GM18526 (cell line): Measurements from ENCODE around the gene DAB2IP.

Experiments used
- POLR2A ChIP-seq: IDR thresholded peaks from 3 replicates; pipeline ENCODE4 v1.6.1; 2011; ENCODE audit not compliant: insufficient read length; ENCODE audit errors: extremely low read depth

Gene DAB2IP

GRCh38 chr9:121711797-121712196, 60.4 kb downstream of the DAB2IP start:
- TF ChIP-seq POLR2A = no peak

GRCh38 chr9:121713400-121714070, 62.1 kb downstream of the DAB2IP start:
- no peak for TF ChIP-seq POLR2A

GRCh38 chr9:121714075-121714705, 62.8 kb downstream of the DAB2IP start:
- TF ChIP-seq POLR2A = no peak

GRCh38 chr9:121714873-121715272, 63.4 kb downstream of the DAB2IP start:
- TF ChIP-seq POLR2A = no peak

- TF ChIP-seq POLR2A = no peak
Observed at GRCh38 chr9:121717141-121717991, 65.9 kb downstream of the DAB2IP start.

- no peak for TF ChIP-seq POLR2A
Observed at GRCh38 chr9:121718084-121718483, 66.7 kb downstream of the DAB2IP start.

- TF ChIP-seq POLR2A = no peak
Observed at GRCh38 chr9:121718501-121718900, 67.1 kb downstream of the DAB2IP start.

- TF ChIP-seq POLR2A = no peak
Observed at GRCh38 chr9:121720311-121721057, 69.0 kb downstream of the DAB2IP start.

- TF ChIP-seq POLR2A = no peak
Observed at GRCh38 chr9:121721058-121721350, 69.6 kb downstream of the DAB2IP start.

GRCh38 chr9:121721770-121722169, 70.3 kb downstream of the DAB2IP start:
- TF ChIP-seq POLR2A = no peak

- TF ChIP-seq POLR2A = no peak
Observed at GRCh38 chr9:121725008-121725775, 73.8 kb downstream of the DAB2IP start.

- TF ChIP-seq POLR2A = no peak
Observed at GRCh38 chr9:121727295-121728020, 76.0 kb downstream of the DAB2IP start.

- TF ChIP-seq POLR2A = no peak
Observed at GRCh38 chr9:121728916-121729315, 77.5 kb downstream of the DAB2IP start.
